Mesenchymal stem cell (in vitro differentiated cells and primary cell): ENCODE results near the gene FBXO2.

Experiments
- DNase-seq: peaks from one replicate; pipeline ENCODE4 v3.0.0-alpha.2; 2013
- H2AFZ ChIP-seq: one replicate; pipeline ENCODE4 v1.6.1; 2013; ENCODE audit warnings: low read depth, mild to moderate bottlenecking, control low read depth, inconsistent platforms, low read length, moderate library complexity
- H2AK5ac ChIP-seq: 2 replicates; pipeline ENCODE4 v1.6.1; 2013; ENCODE audit warnings: low read length, moderate library complexity, mild to moderate bottlenecking, inconsistent platforms; ENCODE audit not compliant: severe bottlenecking
- H2BK120ac ChIP-seq: one replicate; pipeline ENCODE4 v1.6.1; 2013; ENCODE audit warnings: low read depth, mild to moderate bottlenecking, inconsistent platforms, low read length, moderate library complexity
- H2BK12ac ChIP-seq, 2 experiments: one replicate each; pipeline ENCODE4 v1.6.1; 2013; ENCODE audit warnings: inconsistent platforms in 2 of 2, low read length in 2 of 2, mild to moderate bottlenecking in 2 of 2, moderate library complexity in 2 of 2, control low read depth in 1 of 2
- H2BK15ac ChIP-seq: one replicate; pipeline ENCODE4 v1.6.1; 2013; ENCODE audit warnings: mild to moderate bottlenecking, low read depth, inconsistent platforms; ENCODE audit not compliant: poor library complexity, severe bottlenecking
- H2BK5ac ChIP-seq: 2 replicates; pipeline ENCODE4 v1.6.1; 2013; ENCODE audit warnings: low read depth, mild to moderate bottlenecking, low read length, control low read depth, inconsistent platforms; ENCODE audit not compliant: poor library complexity, severe bottlenecking
- H3K14ac ChIP-seq, 2 experiments: one replicate each; pipeline ENCODE4 v1.6.1; 2013; ENCODE audit warnings: inconsistent platforms in 2 of 2, low read length in 2 of 2, control low read depth in 1 of 2, mild to moderate bottlenecking in 1 of 2, moderate library complexity in 1 of 2
- H3K18ac ChIP-seq, 2 experiments: one replicate each; pipeline ENCODE4 v1.6.1; 2013; ENCODE audit warnings: inconsistent platforms in 2 of 2, low read length in 2 of 2, control low read depth in 1 of 2, low read depth in 1 of 2, mild to moderate bottlenecking in 1 of 2
- H3K23ac ChIP-seq, 2 experiments: one replicate each; pipeline ENCODE4 v1.6.1; 2013; ENCODE audit warnings: inconsistent platforms in 2 of 2, low read length in 2 of 2, mild to moderate bottlenecking in 2 of 2, moderate library complexity in 2 of 2, control low read depth in 1 of 2
- H3K27ac ChIP-seq: 2 replicates; pipeline ENCODE4 v1.5.1; 2013; ENCODE audit warnings: mild to moderate bottlenecking, moderate library complexity, low read length, control low read depth, inconsistent platforms; ENCODE audit not compliant: poor library complexity, severe bottlenecking
- H3K27me3 ChIP-seq, 2 experiments: 2 replicates each; pipeline versions ENCODE4 v1.6.1 to v1.7.0; 2013; ENCODE audit warnings: low read length in 2 of 2, mild to moderate bottlenecking in 2 of 2, moderate library complexity in 2 of 2, control low read depth in 1 of 2, inconsistent platforms in 1 of 2; ENCODE audit not compliant: control insufficient read depth in 1 of 2, insufficient read depth in 1 of 2
- H3K36me3 ChIP-seq, 2 experiments: 2 replicates each; pipeline versions ENCODE4 v1.6.1 to v1.7.0; 2013; ENCODE audit warnings: low read length in 2 of 2, control low read depth in 1 of 2, inconsistent platforms in 1 of 2, low read depth in 1 of 2, mild to moderate bottlenecking in 1 of 2; ENCODE audit not compliant: insufficient read depth in 2 of 2, control insufficient read depth in 1 of 2
- H3K4ac ChIP-seq, 2 experiments: one replicate each; pipeline ENCODE4 v1.6.1; 2013; ENCODE audit warnings: inconsistent platforms in 2 of 2, low read length in 2 of 2, mild to moderate bottlenecking in 2 of 2, moderate library complexity in 2 of 2, control low read depth in 1 of 2, low read depth in 1 of 2
- H3K4me1 ChIP-seq: 2 replicates; pipeline ENCODE4 v1.6.1; 2013; ENCODE audit warnings: low read depth, low read length, control low read depth; ENCODE audit not compliant: control insufficient read depth, insufficient read depth
- H3K4me2 ChIP-seq: 2 replicates; pipeline ENCODE4 v1.6.1; 2013; ENCODE audit warnings: low read length, mild to moderate bottlenecking, inconsistent platforms; ENCODE audit not compliant: poor library complexity, severe bottlenecking
- H3K4me3 ChIP-seq, 2 experiments: 2 replicates each; pipeline versions ENCODE4 v1.5.1 to v1.7.0; 2013; ENCODE audit warnings: low read length in 2 of 2, mild to moderate bottlenecking in 2 of 2, control low read depth in 1 of 2, low read depth in 1 of 2; ENCODE audit not compliant: insufficient read depth in 1 of 2
- H3K79me1 ChIP-seq: replicated peaks from 2 replicates; pipeline ENCODE4 v1.6.1; 2013; ENCODE audit warnings: mild to moderate bottlenecking, control low read depth, low read length, inconsistent platforms; ENCODE audit not compliant: poor library complexity, severe bottlenecking
- H3K9ac ChIP-seq: 2 replicates; pipeline ENCODE4 v1.7.0; 2013; ENCODE audit warnings: mild to moderate bottlenecking, low read length, moderate library complexity
- H3K9me3 ChIP-seq: 2 replicates; pipeline ENCODE4 v1.7.0; 2013; ENCODE audit warnings: mild to moderate bottlenecking, low read length; ENCODE audit not compliant: control insufficient read depth
- H4K8ac ChIP-seq: one replicate; pipeline ENCODE4 v1.6.1; 2013; ENCODE audit warnings: inconsistent platforms, mild to moderate bottlenecking, low read length, moderate library complexity
- H4K91ac ChIP-seq: one replicate; pipeline ENCODE4 v1.6.1; 2013; ENCODE audit warnings: mild to moderate bottlenecking, low read length, inconsistent platforms
- WGBS: methylation state at CpG from one replicate; pipeline ENCODE4 v1.1.7; 2013; ENCODE audit warnings: mixed read lengths; 5-methylcytosine and 5-hydroxymethylcytosine counted together

Gene FBXO2

DNA sequence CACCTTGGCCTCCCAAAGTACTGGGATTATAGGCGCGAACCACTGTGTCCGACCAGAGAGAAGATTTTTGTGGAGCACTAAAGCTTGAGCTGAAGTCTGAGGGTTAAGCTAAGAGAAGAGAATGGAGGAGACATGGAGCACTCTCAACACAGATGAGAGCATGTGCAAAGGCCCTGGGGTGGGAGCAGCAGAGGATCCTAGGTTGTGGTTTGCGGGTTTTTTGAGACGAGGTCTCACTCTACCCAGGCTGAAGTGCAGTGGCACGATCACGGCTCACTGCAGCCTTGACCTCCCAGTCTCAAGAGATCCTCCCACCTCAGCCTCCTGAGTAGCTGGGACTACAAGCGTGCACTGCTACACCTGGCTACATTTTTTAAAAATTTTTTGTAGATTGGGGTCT, 30.5 kb downstream of the FBXO2 start:
- H4K91ac ChIP-seq: no peak overlapping the region
- no peaks in the 10 kb centered on the region for H3K9me3 ChIP-seq
- H3K4me2 ChIP-seq: no peak overlapping the region
- no peak for DNase-seq
- no peak overlapping the region for H2BK15ac ChIP-seq
- H3K14ac ChIP-seq: no peak overlapping the region
- no peak overlapping the region for H2AK5ac ChIP-seq
- peaks cover 9 to 71% of the 10 kb centered on the region in 2 experiments for H3K27me3 ChIP-seq
- H3K36me3 ChIP-seq: no peaks in the 10 kb centered on the region
- no peak overlapping the region for H2BK12ac ChIP-seq
- H3K79me1 ChIP-seq: no peaks in the 10 kb centered on the region
- H3K4me1 ChIP-seq: no peaks in the 10 kb centered on the region
- H3K4ac ChIP-seq: no peak overlapping the region
- H3K18ac ChIP-seq: no peak overlapping the region
- WGBS: 81% methylated on average over 8 of the region's 8 CpGs
- no peak overlapping the region for H2AFZ ChIP-seq
- H3K9ac ChIP-seq: no peak overlapping the region
- no peak overlapping the region for H3K4me3 ChIP-seq
- H3K23ac ChIP-seq: no peak overlapping the region
- no peak overlapping the region for H4K8ac ChIP-seq
- no peak overlapping the region for H2BK5ac ChIP-seq
- H2BK120ac ChIP-seq: no peak overlapping the region
- H3K27ac ChIP-seq: no peak overlapping the region

DNA sequence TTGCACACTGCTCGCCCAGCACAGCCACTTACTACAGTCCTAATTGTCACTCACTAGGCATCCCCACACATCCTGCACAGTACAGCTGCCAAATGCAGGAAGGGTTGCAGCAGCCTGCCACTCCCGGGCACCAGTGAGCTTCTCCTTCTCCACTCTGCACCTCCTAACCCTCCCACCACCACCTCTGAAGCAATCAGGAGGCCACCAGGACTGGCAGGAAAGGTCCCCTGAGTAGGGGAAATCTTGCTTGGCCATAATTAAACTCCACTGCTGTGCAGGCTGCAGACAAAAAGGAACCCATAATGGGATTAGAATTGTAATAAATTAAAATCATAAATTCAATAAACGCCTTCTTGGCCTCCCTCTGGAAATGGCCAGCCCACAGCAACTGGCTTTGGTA, 31.8 kb downstream of the FBXO2 start:
- Histone ChIP-seq H2BK5ac (no peak overlapping the region), H4K8ac (no peak overlapping the region), H2BK120ac (no peak overlapping the region), H2BK12ac (no peak overlapping the region), H3K23ac (no peak overlapping the region), H2AK5ac (no peak overlapping the region), H3K4me3 (no peak overlapping the region), H2AFZ (no peak overlapping the region), H3K27ac (no peak overlapping the region), H3K4me1 (no peaks in the 10 kb centered on the region), H3K4me2 (no peak overlapping the region), H3K9me3 (no peaks in the 10 kb centered on the region), H3K4ac (no peak overlapping the region), H3K18ac (no peak overlapping the region), H4K91ac (no peak overlapping the region), H3K36me3 (no peaks in the 10 kb centered on the region), H3K9ac (no peak overlapping the region), H2BK15ac (no peak overlapping the region), H3K27me3 (peaks cover 7 to 78% of the 10 kb centered on the region in 2 experiments), H3K14ac (no peak overlapping the region), H3K79me1 (no peaks in the 10 kb centered on the region)
- DNase-seq: no peak
- WGBS: 57% methylated on average over 3 of the region's 3 CpGs

DNA sequence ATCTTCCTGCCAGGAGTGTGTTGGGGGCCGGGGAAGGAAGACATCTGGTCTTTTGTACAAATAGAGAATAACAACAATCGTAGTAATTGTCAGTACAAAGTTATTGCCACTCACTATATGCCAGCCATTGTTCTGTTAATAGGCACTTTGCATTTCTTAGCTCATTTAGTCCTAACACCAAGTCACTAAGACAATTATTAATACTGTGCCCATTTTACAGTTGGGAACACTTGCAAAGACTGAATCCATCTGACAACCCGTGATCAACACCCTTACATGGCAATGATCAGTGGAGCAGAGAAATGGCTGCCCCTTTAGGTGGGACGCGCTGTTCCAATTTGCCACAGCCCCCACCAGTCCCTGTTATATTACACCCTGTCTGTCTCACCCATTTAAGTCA, 33.3 kb downstream of the FBXO2 start:
- no peak overlapping the region for H3K4me2 ChIP-seq

DNA sequence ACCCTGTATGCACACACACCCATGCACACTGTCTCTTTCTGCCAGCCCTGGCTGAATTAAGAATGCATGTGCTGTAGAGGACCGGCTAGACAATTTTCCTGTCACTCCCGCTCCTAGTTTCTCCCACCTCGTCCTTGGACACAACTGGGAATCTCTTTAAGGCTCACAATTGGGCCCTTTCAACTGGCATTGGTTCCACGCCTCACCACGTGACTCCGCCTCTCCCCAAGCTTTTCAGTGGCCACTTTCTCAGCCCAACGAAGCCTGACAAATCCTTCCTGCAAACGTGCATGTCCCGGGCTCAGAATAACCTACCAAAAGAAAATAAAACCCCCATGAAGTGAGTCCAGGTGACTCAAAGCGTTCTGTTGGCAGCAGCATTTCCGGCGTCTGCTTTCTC, 33.8 kb downstream of the FBXO2 start:
- H3K9me3 ChIP-seq: no peaks in the 10 kb centered on the region
- no peak overlapping the region for H3K14ac ChIP-seq
- H3K18ac ChIP-seq: no peak overlapping the region
- no peak overlapping the region for H2BK12ac ChIP-seq
- no peak overlapping the region for H2AFZ ChIP-seq
- H2BK5ac ChIP-seq: no peak overlapping the region
- H3K4me2 ChIP-seq: no peak overlapping the region
- no peak overlapping the region for H3K9ac ChIP-seq
- no peak overlapping the region for H4K8ac ChIP-seq
- no peak overlapping the region for H3K27ac ChIP-seq
- H2BK120ac ChIP-seq: no peak overlapping the region
- no peaks in the 10 kb centered on the region for H3K4me1 ChIP-seq
- no peaks in the 10 kb centered on the region for H3K36me3 ChIP-seq
- H3K4me3 ChIP-seq: no peak overlapping the region
- peaks cover 7 to 83% of the 10 kb centered on the region in 2 experiments for H3K27me3 ChIP-seq
- no peak overlapping the region for H3K23ac ChIP-seq
- no peak overlapping the region for H2AK5ac ChIP-seq
- H2BK15ac ChIP-seq: no peak overlapping the region
- no peak for DNase-seq
- WGBS: 64% methylated on average over 12 of the region's 12 CpGs
- no peak overlapping the region for H4K91ac ChIP-seq
- no peaks in the 10 kb centered on the region for H3K79me1 ChIP-seq
- no peak overlapping the region for H3K4ac ChIP-seq

More for the DNA sequence above, 33.3 kb downstream of the FBXO2 start:
- Histone ChIP-seq H2AFZ (no peak overlapping the region), H3K36me3 (no peaks in the 10 kb centered on the region), H3K27ac (no peak overlapping the region), H3K27me3 (peaks cover 7 to 88% of the 10 kb centered on the region in 2 experiments), H3K18ac (no peak overlapping the region), H2BK12ac (no peak overlapping the region), H4K8ac (no peak overlapping the region), H3K4me1 (no peaks in the 10 kb centered on the region), H2BK15ac (no peak overlapping the region), H3K4ac (no peak overlapping the region), H2BK5ac (no peak overlapping the region), H3K9ac (no peak overlapping the region), H3K4me3 (no peak overlapping the region), H4K91ac (no peak overlapping the region), H3K14ac (no peak overlapping the region), H2AK5ac (no peak overlapping the region), H3K23ac (no peak overlapping the region), H3K79me1 (no peaks in the 10 kb centered on the region), H3K9me3 (no peaks in the 10 kb centered on the region), H2BK120ac (no peak overlapping the region)
- 96% methylated on average over 5 of the region's 5 CpGs for WGBS
- no peak for DNase-seq
